GM21737 (cell line): ENCODE results near the gene RBM23.

Experiments
- ATAC-seq: cut with Tn5 transposase; IDR thresholded peaks from one replicate; pipeline ENCODE4 v1.9.1; 2021; ENCODE audit warnings: mild to moderate bottlenecking, moderate library complexity; ENCODE audit not compliant: unreplicated experiment

RBM23 gene

DNA sequence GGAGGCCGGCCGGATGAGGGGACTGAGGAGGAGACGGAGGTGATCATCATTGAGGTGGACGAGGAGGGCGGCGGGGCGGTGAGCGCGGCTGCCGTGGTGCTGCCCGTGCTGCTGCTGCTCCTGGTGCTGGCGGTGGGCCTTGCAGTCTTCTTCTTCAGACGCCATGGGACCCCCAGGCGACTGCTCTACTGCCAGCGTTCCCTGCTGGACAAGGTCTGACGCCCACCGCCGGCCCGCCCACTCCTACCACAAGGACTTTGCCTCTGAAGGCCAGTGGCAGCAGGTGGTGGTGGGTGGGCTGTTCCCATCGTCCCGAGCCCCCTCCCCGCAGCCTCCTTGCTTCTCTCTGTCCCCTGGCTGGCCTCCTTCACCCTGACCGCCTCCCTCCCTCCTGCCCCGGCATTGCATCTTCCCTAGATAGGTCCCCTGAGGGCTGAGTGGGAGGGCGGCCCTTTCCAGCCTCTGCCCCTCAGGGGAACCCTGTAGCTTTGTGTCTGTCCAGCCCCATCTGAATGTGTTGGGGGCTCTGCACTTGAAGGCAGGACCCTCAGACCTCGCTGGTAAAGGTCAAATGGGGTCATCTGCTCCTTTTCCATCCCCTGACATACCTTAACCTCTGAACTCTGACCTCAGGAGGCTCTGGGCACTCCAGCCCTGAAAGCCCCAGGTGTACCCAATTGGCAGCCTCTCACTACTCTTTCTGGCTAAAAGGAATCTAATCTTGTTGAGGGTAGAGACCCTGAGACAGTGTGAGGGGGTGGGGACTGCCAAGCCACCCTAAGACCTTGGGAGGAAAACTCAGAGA, 72.9 kb downstream of the RBM23 start:
- ATAC-seq = no peak

DNA sequence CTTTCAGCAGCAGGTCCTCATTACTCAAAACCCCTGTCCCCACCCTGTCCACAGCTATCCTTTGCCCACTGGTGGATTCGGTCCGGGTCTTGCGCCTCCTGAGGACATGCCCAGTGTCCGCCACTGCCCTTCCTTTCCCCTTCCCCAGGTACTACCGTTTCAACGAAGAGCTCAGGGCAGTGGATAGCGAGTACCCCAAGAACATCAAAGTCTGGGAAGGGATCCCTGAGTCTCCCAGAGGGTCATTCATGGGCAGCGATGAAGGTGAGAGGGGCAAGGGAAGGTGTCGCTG, 73.9 kb downstream of the RBM23 start:
- no peak for ATAC-seq

DNA sequence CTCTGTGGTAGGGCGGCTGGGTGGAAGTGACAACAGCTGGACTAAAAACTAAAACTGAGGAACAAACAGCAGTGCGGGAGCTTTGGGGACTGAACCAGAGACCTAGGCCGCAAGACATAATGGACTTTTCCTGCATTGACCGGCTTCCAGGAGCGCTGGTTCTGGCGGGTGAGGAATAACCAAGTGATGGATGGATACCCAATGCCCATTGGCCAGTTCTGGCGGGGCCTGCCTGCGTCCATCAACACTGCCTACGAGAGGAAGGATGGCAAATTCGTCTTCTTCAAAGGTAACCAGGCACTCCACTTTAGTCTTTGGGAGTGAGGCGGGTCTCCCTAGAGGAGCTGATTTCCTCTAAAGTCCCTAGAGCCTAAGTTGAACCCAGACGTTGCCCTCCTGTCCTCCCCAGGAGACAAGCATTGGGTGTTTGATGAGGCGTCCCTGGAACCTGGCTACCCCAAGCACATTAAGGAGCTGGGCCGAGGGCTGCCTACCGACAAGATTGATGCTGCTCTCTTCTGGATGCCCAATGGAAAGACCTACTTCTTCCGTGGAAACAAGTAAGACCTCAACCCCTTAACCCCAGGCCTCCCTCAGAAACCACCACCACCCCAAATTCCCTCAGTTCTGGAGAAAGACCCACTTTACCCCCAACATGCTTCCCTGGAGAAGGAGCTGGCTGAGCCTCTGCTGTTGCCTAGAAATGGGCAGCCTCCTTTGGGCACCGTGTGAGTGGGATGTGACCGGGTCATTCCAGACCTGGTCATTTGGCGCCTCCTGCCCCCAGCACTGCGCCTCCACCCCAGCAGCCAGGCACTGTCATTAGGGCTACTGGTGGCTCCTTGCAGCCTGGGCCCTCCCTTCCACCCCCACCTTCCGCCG, 74.5 kb downstream of the RBM23 start:
- no peak for ATAC-seq
